Measurements from ENCODE around the gene BOLA1. TPM values are rescaled to one million over a fixed set of nuclear protein-coding genes. Genes with fewer than 3 reads are reported as not detected.

BOLA1 gene
- total RNA-seq, 1 experiment from 2014 or later = 15.3 TPM

DNA sequence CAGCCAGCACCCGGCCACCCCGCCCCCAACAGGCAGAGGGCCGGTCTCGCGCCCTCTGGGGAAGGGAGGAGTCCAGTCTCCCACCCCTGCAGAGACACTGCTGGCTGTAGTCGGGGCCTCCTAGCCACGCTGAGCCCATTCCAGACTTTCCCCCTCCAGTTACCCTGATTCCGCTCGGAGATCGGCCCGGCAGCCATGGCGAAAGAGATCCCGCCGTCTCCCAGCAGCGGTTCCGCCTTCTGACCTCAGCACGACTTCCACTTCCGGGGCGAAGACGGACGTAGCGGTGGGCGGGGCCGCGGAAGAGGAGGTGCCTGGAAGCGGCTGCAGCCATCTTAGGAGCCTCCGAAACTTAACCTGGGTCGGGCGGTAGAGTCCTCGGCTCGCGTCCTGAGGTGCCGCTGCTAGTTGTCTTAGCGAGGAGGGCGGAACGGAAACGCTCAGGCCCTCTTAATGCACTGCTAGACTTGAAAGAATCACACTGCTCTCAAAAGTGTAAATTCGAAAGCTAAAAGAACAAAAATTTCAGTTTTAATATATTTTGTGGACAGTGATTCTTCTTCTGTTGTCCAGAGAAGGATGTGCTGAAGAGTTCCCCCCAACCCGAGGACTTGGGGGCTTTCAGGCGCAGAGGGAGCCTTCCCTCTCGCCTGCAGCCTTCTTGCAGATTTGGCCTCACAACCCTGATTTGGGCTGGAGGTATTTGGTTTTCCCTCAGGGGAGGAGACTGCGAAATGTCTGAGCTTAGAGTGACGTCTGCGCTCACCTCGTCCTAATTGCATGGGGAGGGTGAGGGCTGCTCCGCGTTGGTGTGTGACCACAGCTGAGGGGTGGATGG is 28.4 kb downstream of the BOLA1 start, which contains the start of gene SF3B4 (continued):
- TF ChIP-seq, protein P1, sequence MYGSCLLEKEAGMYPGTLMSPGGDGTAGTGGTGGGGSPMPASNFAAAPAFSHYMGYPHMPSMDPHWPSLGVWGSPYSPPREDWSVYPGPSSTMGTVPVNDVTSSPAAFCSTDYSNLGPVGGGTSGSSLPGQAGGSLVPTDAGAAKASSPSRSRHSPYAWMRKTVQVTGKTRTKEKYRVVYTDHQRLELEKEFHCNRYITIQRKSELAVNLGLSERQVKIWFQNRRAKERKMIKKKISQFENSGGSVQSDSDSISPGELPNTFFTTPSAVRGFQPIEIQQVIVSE (CRISPR knock-in tag; IDR thresholded peaks at IDR 0.05; ENCODE audit: borderline replicate concordance) = no peak
- no peak for TF ChIP-seq MXD4 (CRISPR knock-in tag; IDR thresholded peaks at IDR 0.05; ENCODE audit: borderline replicate concordance)
- TF ChIP-seq ATF1 (CRISPR knock-in tag; IDR thresholded peaks at IDR 0.05) = no peak
- TF ChIP-seq CREB1 (CRISPR knock-in tag; IDR thresholded peaks at IDR 0.05) = no peak
- TF ChIP-seq, protein P2, sequence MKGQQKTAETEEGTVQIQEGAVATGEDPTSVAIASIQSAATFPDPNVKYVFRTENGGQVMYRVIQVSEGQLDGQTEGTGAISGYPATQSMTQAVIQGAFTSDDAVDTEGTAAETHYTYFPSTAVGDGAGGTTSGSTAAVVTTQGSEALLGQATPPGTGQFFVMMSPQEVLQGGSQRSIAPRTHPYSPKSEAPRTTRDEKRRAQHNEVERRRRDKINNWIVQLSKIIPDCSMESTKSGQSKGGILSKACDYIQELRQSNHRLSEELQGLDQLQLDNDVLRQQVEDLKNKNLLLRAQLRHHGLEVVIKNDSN (CRISPR knock-in tag; IDR thresholded peaks at IDR 0.05) = no peak
- peak; percentile 45; the same call in 1 of the 2 replicates for TF ChIP-seq MYBL2 (CRISPR knock-in tag; IDR thresholded peaks at IDR 0.05)
- no peak for TF ChIP-seq SMAD4 (CRISPR knock-in tag; IDR thresholded peaks at IDR 0.05)
- TF ChIP-seq, protein P3, sequence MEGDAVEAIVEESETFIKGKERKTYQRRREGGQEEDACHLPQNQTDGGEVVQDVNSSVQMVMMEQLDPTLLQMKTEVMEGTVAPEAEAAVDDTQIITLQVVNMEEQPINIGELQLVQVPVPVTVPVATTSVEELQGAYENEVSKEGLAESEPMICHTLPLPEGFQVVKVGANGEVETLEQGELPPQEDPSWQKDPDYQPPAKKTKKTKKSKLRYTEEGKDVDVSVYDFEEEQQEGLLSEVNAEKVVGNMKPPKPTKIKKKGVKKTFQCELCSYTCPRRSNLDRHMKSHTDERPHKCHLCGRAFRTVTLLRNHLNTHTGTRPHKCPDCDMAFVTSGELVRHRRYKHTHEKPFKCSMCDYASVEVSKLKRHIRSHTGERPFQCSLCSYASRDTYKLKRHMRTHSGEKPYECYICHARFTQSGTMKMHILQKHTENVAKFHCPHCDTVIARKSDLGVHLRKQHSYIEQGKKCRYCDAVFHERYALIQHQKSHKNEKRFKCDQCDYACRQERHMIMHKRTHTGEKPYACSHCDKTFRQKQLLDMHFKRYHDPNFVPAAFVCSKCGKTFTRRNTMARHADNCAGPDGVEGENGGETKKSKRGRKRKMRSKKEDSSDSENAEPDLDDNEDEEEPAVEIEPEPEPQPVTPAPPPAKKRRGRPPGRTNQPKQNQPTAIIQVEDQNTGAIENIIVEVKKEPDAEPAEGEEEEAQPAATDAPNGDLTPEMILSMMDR (IDR thresholded peaks at IDR 0.05) = no peak
- peak; percentile 68; the same call in 1 of the 2 replicates for TF ChIP-seq ZBTB21 (CRISPR knock-in tag; IDR thresholded peaks at IDR 0.05; ENCODE audit: borderline replicate concordance)
- no peak for TF ChIP-seq HMGA2 (CRISPR knock-in tag; IDR thresholded peaks at IDR 0.05)
- TF ChIP-seq, protein P4, sequence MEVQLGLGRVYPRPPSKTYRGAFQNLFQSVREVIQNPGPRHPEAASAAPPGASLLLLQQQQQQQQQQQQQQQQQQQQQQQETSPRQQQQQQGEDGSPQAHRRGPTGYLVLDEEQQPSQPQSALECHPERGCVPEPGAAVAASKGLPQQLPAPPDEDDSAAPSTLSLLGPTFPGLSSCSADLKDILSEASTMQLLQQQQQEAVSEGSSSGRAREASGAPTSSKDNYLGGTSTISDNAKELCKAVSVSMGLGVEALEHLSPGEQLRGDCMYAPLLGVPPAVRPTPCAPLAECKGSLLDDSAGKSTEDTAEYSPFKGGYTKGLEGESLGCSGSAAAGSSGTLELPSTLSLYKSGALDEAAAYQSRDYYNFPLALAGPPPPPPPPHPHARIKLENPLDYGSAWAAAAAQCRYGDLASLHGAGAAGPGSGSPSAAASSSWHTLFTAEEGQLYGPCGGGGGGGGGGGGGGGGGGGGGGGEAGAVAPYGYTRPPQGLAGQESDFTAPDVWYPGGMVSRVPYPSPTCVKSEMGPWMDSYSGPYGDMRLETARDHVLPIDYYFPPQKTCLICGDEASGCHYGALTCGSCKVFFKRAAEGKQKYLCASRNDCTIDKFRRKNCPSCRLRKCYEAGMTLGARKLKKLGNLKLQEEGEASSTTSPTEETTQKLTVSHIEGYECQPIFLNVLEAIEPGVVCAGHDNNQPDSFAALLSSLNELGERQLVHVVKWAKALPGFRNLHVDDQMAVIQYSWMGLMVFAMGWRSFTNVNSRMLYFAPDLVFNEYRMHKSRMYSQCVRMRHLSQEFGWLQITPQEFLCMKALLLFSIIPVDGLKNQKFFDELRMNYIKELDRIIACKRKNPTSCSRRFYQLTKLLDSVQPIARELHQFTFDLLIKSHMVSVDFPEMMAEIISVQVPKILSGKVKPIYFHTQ (CRISPR knock-in tag; IDR thresholded peaks at IDR 0.05) = no peak
- TF ChIP-seq, protein P5, sequence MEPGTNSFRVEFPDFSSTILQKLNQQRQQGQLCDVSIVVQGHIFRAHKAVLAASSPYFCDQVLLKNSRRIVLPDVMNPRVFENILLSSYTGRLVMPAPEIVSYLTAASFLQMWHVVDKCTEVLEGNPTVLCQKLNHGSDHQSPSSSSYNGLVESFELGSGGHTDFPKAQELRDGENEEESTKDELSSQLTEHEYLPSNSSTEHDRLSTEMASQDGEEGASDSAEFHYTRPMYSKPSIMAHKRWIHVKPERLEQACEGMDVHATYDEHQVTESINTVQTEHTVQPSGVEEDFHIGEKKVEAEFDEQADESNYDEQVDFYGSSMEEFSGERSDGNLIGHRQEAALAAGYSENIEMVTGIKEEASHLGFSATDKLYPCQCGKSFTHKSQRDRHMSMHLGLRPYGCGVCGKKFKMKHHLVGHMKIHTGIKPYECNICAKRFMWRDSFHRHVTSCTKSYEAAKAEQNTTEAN (CRISPR knock-in tag; IDR thresholded peaks at IDR 0.05) = no peak; the same call in 1 of the 2 replicates
- TF ChIP-seq, protein P6, sequence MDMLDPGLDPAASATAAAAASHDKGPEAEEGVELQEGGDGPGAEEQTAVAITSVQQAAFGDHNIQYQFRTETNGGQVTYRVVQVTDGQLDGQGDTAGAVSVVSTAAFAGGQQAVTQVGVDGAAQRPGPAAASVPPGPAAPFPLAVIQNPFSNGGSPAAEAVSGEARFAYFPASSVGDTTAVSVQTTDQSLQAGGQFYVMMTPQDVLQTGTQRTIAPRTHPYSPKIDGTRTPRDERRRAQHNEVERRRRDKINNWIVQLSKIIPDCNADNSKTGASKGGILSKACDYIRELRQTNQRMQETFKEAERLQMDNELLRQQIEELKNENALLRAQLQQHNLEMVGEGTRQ (CRISPR knock-in tag; IDR thresholded peaks at IDR 0.05) = peak; percentile 55
- no peak for TF ChIP-seq OVOL2 (CRISPR knock-in tag; IDR thresholded peaks at IDR 0.05; ENCODE audit: borderline replicate concordance)
- peak; percentile 51; the same call in 1 of the 2 replicates for TF ChIP-seq ETV6 (CRISPR knock-in tag; IDR thresholded peaks at IDR 0.05)

DNA sequence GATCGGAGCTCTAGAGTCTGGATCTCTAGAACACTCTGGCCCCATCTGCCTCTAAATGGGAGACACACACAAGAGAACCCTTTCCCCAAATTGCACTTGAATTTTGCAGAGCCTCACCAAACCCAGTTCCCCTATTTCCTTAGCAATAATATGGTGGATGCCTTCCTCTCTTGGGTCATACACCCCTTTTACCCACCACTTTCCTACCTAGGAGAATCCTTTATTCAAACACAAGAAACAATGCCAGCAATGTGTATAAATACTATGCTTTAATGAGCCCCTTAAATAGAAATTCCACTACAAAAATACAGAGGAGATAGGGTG is 29.0 kb downstream of the BOLA1 start:
- H3K9me3 Mint-ChIP-seq = no peaks in the 10 kb centered on the region
- DNase-seq (ENCODE audit: low spot score) (no peak), ATAC-seq (no peak)
- H3K27ac Mint-ChIP-seq = peak overlapping the region; percentile 99
- peaks cover 24% of the 10 kb centered on the region for H3K4me1 Mint-ChIP-seq
- CTCF ChIA-PET = interaction anchor here (0.9 to 1.3 kb wide), 5 partner anchors 9 to 259 kb away, joined by 3 to 7 read pairs (median 5); a partner anchor contains a TSS
- peak overlapping the region; percentile 100 for H3K4me3 Mint-ChIP-seq
- TF ChIP-seq JAZF1 (CRISPR knock-in tag; IDR thresholded peaks at IDR 0.05) = no peak
- POLR2A ChIA-PET = interaction anchor here (0.6 to 2.5 kb wide), 10 partner anchors 9 to 435 kb away, joined by 3 to 28 read pairs (median 6); partner anchors contain the start of genes MTMR11 and RPRD2
- no peaks in the 10 kb centered on the region for H3K27me3 Mint-ChIP-seq (ENCODE audit: low read depth)
- peaks cover 35% of the 10 kb centered on the region for H3K36me3 Mint-ChIP-seq
